GM10266 (cell line): ENCODE results near the gene RGS17.

Source experiments
- DNase-seq: peaks from one replicate; pipeline ENCODE4 v3.0.0; 2012; ENCODE audit errors: extremely low spot score
- TF ChIP-seq, protein P1 (sequence below): IDR thresholded peaks from 2 replicates; pipeline ENCODE4 v1.5.1; 2012; ENCODE audit warnings: mild to moderate bottlenecking, low read depth; ENCODE audit not compliant: control insufficient read depth, insufficient read depth; ENCODE audit errors: missing control alignments

RGS17 gene

DNA sequence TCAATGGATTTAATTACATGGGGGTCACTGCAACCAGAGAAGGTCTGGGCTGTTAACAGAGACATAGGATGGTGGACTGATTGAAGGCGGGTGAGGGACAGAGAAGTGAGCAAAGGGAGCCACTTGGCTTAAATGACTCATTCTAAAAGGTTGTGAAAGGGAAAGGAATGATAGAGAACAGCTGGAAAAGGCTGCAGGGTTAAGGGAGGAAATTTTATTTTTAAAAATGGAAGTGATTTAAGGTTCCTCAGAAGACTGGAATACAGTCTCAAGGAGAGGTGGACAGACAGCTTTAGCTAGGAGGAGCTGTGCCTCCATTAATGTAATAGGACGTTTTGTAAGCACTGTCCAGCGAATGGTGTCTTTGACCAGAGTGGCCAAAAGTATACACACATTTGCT is 46.7 kb downstream of the RGS17 start:
- TF ChIP-seq, protein P1, sequence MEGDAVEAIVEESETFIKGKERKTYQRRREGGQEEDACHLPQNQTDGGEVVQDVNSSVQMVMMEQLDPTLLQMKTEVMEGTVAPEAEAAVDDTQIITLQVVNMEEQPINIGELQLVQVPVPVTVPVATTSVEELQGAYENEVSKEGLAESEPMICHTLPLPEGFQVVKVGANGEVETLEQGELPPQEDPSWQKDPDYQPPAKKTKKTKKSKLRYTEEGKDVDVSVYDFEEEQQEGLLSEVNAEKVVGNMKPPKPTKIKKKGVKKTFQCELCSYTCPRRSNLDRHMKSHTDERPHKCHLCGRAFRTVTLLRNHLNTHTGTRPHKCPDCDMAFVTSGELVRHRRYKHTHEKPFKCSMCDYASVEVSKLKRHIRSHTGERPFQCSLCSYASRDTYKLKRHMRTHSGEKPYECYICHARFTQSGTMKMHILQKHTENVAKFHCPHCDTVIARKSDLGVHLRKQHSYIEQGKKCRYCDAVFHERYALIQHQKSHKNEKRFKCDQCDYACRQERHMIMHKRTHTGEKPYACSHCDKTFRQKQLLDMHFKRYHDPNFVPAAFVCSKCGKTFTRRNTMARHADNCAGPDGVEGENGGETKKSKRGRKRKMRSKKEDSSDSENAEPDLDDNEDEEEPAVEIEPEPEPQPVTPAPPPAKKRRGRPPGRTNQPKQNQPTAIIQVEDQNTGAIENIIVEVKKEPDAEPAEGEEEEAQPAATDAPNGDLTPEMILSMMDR: no peak
- DNase-seq: no peak

DNA sequence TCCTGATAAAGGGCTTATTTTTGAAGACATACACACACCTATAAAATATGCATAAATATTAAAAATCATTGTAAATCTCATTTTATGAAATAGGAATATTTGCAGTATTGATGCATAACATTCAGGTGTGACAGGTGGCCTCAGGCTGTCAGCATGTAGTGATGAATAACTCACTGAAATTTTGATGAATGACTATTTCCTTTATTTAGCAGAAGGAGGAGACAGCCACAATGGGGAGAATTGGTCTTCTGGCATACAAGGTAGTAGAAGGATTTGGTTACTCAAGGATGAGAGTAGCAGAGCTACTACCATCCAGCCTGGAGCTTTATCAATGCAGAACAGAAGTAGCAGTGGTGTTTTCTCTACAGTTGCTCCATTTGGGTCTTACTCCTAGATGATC is 47.2 kb downstream of the RGS17 start:
- TF ChIP-seq, protein P1: no peak
- DNase-seq: no peak

DNA sequence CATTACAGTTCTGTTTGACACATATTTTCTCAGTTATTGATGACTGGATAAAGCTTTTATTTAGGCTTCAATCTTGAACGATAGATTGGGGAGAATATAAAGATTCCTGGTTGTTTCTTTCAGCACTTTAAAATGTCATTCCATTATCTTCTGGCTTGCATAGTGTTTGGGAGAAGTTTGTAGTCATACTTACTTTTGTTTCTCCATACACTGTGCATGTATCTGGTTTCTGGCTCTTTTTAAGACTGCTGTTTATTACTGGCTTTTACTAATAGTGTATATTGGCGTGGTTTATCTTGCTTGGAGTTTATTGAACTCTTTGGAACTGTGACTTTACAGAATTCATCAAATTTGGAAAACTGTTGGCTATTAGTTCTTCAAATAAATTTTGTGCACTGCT is 49.2 kb downstream of the RGS17 start:
- TF ChIP-seq, protein P1: no peak
- DNase-seq: no peak

DNA sequence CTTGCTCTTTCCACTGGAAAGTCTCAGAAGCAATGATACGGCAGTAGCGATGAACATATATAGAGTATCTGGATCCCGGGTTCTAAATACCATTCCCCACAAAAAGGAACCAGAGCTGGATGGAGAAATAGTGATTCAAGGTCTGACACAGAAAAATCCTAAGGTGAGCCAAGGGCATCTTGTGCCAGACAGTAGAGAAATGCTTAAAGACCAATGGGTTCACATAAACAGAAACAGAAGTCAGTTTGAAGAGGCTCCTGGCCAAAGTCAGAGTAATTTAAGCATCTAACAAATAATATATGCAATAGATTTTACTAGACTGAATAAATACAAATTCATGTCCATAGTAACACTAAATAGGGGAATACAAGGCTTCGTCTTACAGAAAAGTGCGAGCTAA is 54.7 kb downstream of the RGS17 start:
- DNase-seq: no peak
- TF ChIP-seq, protein P1: no peak

DNA sequence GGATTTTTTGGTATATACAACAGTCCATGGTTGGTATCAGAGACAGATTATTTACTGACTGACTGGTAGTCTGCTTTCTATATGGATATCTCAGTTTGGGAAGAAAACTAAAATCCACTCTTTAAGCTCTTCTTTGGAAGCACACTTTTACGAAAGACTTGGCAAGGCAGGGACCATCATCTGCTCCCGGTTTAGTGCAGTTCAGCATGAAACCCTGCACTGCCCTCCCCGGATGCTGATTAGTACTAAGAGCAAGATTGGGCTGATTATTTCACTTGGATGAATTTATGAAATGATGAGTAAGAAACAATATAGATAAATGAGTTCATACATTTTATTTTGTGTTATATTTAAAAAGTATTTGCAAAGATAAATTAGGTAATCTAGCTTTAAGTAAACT is 56.3 kb downstream of the RGS17 start:
- TF ChIP-seq, protein P1: no peak
- no peak for DNase-seq

DNA sequence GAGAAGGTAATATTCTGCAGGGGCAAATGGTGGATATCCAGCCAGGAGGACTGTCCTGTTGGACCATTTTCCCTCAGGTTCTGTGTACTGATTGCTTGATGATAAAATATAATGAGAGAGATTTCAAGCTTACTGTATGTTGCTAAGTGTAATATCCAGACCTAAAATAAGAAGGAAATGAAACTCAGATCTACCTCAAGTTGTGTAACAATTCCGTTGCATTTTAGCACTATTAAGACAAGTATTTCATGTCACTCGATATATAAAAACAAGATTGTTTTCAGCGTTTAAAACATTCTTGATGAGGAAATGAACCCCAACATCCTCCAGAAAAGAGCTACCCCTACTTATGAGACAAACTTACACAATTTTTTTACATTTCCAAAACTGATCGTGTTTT is 57.2 kb downstream of the RGS17 start:
- no peak for DNase-seq
- TF ChIP-seq, protein P1: no peak

DNA sequence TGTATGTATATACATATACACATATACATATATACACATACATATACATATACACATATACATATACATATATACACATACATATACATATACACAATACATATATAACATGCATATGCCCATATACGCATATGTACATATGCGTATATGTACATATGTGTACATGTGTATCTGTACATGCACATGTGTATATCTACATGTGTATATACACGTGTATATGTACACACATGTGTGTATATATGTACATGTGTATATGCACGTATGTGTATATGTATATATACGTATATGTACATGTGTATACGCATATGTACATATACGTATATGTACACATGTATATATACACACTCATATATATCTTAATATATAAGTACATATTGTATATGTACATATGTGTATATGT is 60.3 kb downstream of the RGS17 start:
- TF ChIP-seq, protein P1: no peak
- no peak for DNase-seq
